GM19438 (cell line): ENCODE results near the gene DCDC2.
"Not testable (repeated sequence)": the region's sequence is repeated elsewhere in the genome, so short reads cannot be mapped to it uniquely, and the experiment has no call there.

Experiments used
- ATAC-seq: cut with Tn5 transposase; IDR thresholded peaks from one replicate; pipeline ENCODE4 v1.9.1; 2021; ENCODE audit warnings: low read depth; ENCODE audit not compliant: unreplicated experiment

The DCDC2 gene

DNA sequence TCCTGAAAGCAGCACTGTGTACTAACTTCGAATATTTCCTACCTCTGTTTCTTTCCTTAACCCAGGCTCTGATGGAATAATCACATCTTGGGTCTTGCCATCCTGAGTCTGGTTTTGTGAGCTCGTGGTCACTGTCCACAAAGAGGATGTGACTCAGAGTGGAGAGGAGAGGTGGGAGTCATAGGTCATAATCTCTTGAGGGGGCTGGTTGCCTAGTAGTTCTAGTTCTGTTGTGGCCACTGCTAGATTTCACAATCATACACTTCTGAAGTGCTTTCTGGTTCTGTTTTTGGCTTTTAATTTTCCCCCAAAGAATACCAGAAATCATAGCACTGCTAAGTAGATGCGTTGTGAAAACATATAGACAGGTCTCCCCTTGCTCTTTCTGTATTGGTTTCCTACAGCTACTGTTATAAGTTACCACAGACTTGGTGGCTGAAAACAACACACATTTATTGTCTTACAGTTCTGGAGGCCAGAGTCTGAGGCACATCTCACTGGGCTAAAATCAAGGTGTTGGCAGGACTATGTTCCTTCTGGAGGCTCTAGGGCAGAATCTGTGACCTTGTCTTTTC, 129.1 kb downstream of the DCDC2 start:
- ATAC-seq, result no peak

DNA sequence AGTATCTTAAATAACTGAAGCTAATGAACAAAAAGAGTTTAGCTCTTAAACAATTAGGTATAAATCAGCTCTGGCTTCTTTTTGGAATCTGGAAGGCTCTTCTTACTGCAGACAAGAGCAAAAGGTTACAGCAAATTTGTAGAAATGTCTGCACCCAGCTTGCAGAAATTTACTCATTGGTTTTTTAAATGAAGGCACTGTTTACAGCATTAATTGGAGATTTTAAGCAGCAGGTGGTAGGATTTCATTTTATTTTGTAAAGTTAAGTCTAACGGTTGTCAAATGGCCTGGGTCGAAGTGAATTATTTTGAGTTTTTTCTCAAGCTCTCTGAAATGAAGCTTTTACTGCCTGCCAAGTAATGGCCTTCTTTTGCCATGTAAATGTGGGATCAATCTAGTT, 129.7 kb downstream of the DCDC2 start:
- ATAC-seq, result no peak

DNA sequence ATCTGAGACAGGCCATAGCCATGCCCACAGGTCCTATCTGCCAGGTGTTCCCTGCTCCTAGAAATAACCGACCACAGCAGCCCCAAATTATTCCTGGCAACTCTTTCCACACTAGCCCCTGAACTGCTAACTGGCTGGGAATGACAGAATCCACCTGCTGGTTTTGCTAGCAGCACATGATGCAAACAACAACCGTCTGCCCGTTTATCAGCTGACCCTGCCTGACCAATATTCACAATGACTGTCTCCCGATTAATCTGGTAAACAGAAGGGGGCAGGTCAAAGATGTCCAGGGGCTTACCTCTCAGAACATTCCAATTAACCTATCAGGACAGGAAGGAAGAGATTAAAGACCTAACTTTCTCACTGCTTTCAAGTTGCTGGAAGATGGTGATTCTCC, 130.3 kb downstream of the DCDC2 start:
- no peak for ATAC-seq

DNA sequence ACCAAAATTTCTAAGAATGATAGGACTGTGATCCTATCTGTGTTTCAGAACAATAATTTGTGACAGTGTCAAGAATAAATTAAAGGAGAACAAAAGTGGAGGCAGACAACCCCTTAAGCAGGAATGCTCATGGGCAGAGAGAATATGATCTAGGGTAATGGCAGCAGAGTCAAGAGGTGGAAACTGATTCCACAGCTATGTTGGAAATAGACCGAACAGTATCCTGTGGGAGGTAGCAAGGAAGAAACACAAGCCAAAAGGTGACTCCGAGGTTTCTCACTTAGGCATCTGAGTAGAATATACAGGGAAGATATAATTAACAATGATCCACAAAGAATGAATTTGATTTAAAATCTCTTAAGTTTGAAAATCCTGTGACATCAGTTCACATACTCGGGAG, 131.3 kb downstream of the DCDC2 start:
- ATAC-seq, result no peak

DNA sequence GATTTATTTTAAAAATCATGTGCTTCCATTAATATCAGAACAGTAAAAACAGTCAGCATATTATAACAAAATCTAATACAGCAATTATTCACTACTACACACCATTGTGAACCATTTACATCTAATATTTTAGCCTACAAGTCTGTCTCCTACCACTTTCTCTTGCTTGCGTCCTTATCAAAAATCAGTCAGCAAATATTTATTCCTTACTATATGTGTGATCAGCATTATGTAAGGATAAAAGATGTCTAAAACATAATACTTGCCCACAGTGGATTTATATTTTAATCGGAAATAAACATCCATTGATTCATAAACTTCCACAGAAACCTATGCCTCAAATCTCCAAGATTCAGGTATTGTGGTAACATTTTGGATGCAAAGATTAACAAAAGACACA, 132.0 kb downstream of the DCDC2 start:
- no peak for ATAC-seq

DNA sequence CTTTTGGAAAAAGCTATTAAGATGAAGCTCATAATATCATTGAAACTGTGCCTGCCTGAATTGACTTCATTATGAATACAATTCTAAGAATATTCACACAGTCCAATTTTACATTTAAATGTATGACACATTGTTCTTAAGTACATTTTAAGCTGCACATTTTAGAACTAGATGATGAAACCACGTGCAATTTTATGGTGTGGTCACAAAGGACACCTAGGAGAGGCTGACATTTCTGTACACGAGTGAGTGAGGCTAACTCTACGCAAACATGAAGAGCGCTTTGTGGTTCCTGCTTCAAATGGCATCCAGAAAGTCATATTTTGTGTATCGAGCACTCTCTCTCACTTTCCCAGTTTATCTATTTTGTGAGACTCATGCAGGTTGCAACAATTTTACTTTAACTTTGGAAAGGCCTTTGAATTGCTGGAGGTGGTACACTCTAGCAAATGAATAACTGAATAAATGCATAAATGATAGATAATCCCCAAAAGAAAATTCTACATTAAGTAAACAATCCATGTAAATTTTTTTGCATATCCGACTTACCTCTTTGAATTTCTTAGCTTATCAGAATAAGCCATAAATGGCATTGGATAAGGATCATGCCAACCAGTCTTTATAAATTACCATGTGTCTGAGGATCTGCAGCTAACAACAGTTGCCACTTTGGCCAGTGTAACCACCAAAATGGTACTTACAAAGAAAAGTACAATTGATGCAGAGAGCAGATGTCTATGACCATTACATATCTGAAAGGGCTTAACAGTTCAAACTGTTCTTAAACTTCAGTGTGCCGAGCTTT, 134.5 kb downstream of the DCDC2 start:
- ATAC-seq, result no peak

DNA sequence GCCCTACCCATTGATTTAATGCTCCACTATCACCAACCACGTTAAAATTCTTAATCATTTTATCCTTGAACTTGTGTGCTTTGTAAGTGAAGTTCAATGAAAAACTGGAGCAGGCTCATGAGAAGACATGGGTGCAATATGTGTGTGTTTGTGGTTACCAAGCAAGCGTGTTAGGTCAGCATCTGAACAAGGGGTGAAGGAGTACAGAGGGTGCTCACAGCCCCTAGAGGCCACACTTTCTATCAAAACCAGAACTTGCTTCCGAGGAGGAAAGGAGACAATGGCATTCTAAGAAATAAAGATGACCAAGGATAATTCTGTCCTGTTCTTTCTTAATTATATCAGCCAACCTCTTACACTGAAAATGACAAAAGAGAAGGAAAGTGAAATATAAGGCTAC, 138.2 kb downstream of the DCDC2 start:
- no peak for ATAC-seq

DNA sequence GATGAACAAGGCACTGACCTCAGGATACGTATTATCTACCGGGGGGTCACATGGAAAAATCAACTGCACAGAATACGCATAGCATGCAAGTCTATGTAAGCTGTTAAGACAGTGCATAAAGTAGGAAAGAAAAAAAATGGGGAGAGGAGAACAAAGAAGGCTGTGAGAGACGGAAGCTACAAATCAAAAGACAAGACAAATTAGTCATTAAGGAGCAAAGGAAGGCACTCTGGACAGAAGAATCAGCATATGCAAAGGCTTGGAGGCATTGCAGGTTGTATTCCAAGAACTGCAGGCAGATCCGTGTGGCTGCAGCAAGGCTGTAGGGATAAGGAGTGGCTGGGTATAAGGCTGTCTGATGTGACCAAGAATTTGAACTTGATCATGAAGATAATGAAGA, 142.9 kb downstream of the DCDC2 start:
- no peak for ATAC-seq

DNA sequence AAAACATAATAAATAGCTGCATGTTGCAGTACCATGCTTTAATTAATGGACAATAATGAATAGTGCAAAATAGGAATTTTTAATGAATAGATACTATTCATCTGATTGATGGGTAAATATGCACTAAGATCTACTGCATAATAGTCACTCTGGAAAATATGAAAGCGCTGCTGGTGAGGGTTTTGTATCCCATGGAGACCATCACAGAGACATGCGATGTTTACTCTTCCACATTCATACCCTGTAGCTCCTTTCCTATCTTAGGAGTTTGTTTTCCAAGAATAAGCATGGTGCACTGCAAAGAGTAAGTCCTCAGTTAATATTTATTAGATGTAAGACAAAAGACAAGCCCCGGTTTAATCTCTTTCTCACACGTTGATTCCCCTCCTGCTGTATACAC, 150.4 kb downstream of the DCDC2 start:
- ATAC-seq, result no peak

DNA sequence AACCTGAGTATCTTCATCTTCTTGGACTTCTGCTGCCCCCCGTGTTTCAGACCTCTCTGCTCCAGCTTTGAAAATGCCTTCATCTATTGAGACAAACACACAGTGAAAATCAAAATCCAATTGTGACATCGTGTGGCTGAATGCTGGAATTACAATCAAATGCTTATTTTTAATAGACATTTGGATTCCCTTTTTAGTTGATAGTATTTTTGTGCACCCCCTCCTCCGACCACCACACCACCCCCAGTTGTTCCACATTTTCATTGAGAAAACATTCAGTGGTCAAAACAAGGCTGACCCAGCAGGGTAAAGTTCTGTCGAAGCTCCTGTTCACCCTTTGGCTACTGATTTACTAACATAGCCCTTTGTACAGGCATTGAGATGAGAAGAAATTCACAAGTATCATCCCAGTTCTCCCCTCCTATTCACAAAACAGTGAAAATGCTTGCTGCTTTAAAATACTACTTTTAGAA, 152.8 kb downstream of the DCDC2 start:
- no peak for ATAC-seq

DNA sequence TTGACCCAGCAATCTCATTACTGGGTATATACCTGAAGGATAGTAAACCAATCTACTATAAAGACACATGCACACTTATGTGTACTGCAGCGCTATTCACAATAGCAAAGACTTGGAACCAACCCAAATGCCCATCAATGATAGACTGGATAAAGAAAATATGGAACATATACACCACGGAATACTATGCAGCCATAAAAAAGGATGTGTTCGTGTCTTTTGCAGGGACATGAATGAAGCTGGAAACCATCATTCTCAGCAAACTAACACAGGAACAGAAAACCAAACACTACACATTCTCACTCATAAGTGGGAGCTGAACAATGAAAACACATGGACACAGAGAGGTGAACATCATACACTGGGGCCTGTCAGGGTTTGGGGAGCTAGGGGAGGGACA, 153.7 kb downstream of the DCDC2 start:
- not testable (repeated sequence) for ATAC-seq

DNA sequence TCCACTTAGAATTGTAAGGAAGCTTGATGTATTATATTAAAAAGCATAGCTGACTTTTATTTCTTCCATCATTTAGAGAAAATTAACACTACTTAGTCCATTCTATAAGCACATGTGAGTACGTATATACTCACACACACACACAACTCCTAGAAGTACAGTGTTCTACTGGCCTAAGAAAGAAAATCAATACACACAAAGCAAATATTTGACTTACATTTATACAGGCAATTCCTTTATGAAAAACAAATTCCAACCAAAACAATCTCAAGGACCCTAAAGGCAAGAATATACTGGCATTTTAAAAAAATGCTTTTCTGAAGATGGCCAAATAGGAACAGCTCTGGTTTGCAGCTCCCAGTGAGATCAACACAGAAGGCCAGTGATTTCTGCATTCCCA, 160.0 kb downstream of the DCDC2 start:
- ATAC-seq, result no peak

DNA sequence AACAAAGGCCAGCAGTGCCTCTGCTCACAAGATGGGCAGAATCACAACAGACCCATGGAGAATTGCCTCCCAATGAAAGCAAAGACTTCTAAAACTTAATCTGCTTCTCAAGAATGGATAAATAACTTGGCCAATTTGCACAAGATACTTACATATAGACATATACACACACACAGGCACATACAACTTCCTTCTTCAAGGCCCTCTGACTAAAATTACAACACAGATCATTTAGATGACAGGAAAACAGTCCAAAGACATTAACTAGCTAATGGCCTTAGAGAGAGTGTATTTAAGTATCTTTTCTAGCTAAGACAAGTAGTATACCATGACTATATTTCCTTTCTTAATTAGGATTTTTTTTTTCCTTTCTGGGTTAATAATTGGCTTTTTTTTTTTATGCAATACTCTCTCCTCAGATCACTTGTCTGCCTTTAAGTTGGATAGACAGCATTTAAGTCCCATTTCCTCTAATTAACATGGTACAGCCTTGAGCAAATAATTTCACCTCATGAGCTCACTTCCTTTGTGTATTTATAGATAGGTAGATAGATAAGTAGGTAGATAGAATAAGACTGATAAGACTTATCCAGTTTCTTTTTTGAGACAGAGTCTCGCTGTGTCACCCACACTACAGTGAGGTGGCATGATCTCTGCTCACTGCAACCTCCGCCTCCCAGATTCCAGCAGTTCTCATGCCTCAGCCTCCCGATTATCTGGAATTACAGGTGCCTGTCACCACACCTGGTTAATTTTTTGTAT, 161.8 kb downstream of the DCDC2 start:
- ATAC-seq, result no peak

DNA sequence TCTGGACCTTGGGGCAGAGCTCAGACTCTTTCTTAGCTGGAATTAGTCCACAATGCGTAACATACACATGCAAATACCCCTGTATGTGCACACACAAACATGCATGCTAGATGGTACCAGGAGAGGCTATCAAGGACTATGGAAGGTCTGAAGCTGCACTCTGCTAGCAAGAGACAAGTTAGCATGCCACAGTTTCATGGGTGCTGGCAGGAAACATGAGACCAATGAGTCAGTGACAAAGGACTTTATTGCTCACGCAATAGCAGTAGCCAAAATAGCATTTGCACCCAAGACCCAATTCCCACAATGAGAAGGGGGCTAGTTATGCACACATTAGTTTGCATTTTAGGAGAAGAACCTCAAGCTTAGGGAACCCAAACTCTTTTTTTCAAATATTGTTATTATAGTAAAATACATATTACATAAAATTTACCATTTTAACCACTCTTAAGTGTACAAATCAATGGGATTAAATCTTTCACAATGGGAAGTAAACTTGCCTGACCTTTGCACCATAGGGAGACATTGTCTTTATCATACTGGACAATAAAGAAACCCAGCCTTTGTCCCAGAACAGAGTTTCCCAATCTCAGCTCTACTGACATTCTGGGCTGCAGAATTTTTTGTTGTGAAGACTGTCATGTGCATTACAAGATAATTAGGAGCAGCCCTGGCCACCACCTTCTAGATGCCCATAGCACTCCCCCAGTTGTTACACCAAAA, 162.7 kb downstream of the DCDC2 start:
- ATAC-seq, result no peak

DNA sequence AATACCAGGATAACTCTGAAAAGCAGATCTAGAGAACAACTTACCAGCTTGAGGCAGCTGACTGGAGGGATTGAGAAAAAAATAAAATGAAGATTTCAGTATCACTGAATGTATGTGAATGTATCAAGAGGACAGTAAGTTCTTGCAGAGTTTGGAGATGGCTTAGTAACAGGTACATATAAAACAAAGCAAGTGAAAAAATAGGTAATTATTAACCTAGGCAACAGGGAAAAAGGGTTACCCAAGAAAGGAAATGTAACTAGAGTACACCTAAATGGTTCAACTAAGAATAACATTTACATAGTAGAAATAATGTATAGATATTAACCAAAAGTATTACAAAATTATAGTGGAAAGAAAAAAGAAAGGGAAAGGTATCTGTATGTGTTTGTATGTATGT, 164.5 kb downstream of the DCDC2 start:
- no peak for ATAC-seq

DNA sequence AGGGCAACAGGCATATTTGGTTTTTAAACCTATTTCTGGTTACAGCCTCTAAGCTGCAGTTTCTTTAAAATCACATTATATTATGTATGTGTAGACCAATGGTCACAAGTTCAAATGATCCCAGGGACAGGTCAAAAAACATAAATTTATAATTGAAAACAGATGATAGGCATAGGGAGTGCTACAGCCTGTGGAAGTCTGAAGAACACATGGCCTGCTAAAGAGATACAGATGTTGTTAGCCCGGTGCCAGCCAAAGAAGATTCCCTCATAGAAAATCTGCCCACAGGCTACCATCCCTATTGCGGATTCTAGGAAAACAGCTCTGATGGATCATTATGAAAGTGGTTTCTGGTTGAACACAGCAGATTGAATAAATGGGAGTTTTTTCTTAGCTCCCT, 166.5 kb downstream of the DCDC2 start:
- no peak for ATAC-seq

DNA sequence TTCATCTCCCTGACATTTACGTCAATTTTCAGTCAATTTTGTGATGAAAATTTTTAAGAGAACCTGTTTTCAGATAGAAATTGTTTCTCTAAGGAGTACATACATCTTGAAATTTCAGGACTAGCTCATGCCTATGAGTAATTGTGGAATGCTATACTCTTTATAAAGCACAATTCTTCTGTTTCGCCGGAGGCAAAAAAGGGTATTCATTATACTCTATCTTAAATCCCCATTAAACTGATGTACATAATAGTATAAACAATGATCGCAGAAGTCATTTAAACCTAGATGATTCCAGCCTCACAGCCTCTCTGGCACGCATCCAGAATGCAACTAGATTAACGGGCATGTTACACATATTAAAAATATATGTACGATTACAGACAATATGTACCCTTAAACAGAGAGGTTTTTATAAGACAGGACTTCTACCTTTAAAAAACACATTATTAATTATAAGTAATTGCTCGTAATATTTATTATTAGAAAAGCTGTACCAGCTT, 169.2 kb downstream of the DCDC2 start:
- ATAC-seq, result no peak

DNA sequence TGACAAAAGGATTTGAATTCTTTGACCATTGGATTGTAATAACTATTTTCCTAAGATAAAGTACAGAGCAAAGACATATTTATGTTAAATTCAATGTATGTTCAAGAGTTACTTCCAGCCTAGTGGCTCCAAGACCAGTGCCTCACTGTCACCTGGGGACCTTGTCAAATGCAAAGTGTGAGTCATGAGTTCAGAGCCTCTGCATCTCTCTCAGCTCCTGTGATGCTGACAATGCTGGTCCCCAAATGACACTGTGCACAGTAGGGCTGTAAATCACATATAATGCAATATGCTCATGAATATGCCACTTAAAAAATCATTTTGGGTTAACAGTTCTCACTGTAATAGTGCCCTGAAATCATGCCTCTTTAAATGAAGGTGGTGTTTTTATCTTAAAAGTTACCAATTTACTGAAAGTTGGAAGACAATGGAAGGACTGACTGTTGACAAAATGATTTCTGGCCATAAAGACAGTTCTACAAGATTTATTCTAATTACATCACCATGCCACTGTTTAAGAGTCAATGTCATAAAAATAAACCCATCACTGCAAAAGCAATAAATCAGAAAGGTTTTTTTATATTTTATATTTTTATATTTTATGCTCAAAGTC, 169.8 kb downstream of the DCDC2 start:
- no peak for ATAC-seq

DNA sequence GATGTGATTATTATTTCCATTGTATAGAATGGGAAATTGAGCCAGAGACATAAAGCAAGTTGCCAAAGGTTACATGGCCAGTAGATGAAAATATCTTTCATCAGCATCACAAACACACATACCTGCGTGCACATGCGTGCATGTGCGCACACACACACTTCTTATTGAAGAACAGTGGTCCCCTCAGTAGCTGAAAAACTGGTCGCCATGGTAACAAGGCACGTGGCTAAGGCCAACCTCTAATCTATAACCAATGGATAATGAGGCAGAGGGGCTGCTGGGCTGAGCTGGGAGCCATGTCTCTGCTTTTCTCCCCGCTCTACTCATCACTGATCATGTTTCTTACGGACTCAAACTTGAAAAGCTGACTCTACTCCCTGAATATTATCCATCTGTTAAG, 171.5 kb downstream of the DCDC2 start:
- no peak for ATAC-seq

DNA sequence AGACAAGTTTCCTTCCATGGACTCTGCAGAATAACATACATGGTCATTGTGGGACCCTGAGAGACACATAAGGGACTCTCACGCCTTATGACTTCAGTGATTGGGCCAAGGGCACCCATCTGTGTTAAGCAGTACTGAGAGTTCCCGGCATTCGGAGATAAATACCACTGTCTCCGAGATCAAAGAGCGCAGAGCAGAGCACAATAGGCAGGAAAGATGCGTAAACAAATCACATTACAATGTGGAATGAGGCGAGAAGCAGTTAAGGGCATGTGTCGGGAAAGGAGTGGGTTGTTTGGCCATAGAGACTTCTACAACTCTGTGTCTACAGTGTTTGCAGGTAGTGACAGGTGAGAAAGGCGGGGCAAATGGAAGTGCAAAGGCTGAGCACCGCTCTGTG, 174.3 kb downstream of the DCDC2 start:
- ATAC-seq, result no peak
